ENCODE data around the gene KRCC1.
"Not testable (repeated sequence)": the region's sequence is repeated elsewhere in the genome, so short reads cannot be mapped to it uniquely, and the experiment has no call there.

KRCC1 gene

GRCh38 chr2:88036182-88036581, 19.4 kb downstream of the KRCC1 start:
- no peak for DNase-seq

DNA sequence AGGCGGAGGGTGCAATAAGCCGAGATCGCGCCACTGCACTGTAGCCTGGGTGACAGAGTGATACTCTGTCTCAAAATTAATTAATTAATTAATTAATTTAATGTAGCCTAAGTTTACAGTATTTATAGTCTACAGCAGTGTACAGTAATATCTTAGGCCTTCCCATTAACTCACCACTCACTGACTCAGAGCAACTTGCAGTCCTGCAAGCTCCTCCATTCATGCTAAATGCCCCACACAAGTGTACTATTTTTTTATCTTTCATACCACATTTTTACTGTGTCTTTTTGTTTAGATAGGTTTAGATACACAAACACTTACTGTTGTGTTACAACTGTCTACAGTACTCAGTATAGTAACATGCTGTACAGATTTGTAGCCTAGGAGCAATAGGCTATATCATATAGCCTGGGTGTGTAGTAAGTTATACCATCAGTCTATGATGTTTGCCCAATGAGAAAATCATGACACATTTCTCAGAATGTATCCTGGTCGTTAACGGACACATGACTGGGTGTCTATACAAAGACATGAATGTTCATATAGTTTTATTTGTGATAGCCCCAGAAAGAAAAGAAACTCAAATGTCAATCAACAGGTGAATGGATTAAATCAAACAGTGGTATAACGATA, 23.4 kb downstream of the KRCC1 start:
- DNase-seq, result no peak

- no peak for DNase-seq
These were observed 26.7 kb downstream of the KRCC1 start for GRCh38 chr2:88028931-88029330.

GRCh38 chr2:88027697-88028389, 27.7 kb downstream of the KRCC1 start:
- DNase-seq, result peak; percentile 56

- no peak for DNase-seq
These were observed 31.1 kb downstream of the KRCC1 start for GRCh38 chr2:88024509-88024908.

- peak; percentile 23 for DNase-seq
These were observed 33.0 kb downstream of the KRCC1 start for GRCh38 chr2:88022669-88022921.

GRCh38 chr2:88019985-88020384, 35.6 kb downstream of the KRCC1 start:
- no peak for DNase-seq

- DNase-seq, result no peak
These were observed 36.7 kb downstream of the KRCC1 start for GRCh38 chr2:88018909-88019308.

GRCh38 chr2:88018077-88018805, 37.3 kb downstream of the KRCC1 start:
- DNase-seq, result not testable (repeated sequence)

- not testable (repeated sequence) for DNase-seq
These were observed 37.9 kb downstream of the KRCC1 start for GRCh38 chr2:88017780-88018038.

- no peak for DNase-seq
These were observed 38.4 kb downstream of the KRCC1 start for GRCh38 chr2:88016960-88017779.

DNA sequence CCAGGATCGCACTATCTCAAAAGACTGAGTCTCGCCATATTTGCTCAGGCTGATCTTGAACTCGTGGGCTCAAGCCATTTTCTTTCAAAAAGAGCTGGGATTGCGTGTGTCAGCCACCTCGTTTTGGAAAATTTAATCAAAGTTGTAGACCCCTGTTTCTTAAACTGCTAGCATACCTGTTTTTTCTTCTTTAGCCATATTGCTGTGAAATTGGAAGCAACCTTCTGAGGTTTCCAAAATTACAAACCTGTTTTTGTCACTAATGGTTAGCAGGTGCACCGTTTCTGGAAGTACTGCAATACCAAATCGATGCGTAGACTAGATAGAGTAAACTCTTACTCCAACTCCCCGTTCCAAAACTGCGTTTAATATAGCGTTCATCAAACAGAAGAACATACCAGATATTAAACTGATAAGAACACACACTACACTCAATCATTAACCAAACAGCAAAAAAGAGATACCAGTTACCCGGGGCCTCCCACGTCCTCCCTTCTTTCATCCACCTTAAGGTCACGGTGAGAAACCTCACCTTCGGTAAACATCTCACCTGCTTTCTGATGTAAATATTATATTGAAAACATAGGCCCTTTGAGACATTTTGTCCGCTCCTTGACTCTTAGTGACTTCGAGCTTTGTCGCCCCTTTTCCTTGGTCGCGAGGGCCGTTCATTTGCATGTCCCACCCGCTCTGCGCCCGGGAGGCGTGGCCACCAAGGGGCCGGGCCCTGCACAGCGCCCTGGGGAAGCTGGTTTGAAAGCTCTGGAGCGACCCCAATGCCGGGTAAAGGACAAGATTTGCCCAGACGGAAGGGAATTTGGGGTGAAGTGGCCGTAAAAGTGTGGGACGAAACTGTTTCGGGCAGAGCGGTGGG, 39.3 kb downstream of the KRCC1 start, which contains the start of gene RNU2-63P:
RNU2-63P (minus strand) TSS at position 462 of the 874 bp plus-strand sequence.
- peak; percentile 95 for DNase-seq

- no peak for DNase-seq
These were observed 44.6 kb downstream of the KRCC1 start for GRCh38 chr2:88011011-88011410.

DNA sequence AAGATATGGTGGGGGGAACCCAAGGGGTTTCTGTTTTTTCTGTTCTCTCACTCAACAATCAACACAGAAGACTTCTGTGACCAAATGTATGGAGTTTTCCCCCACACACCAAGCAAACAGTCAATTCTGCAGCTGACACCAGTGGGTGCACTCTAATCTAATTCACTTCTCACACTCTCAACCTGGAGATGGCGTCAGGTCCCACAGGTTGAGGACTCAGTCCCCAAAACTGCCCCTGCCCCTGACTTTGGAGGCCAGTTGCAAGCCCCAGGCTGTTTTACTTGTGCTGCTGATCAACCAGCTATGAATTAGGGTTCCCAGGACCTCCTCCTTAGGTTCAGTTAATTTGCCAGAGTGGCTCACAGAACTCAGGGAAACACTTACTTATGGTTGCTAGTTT, 45.4 kb downstream of the KRCC1 start:
- DNase-seq, result no peak

DNA sequence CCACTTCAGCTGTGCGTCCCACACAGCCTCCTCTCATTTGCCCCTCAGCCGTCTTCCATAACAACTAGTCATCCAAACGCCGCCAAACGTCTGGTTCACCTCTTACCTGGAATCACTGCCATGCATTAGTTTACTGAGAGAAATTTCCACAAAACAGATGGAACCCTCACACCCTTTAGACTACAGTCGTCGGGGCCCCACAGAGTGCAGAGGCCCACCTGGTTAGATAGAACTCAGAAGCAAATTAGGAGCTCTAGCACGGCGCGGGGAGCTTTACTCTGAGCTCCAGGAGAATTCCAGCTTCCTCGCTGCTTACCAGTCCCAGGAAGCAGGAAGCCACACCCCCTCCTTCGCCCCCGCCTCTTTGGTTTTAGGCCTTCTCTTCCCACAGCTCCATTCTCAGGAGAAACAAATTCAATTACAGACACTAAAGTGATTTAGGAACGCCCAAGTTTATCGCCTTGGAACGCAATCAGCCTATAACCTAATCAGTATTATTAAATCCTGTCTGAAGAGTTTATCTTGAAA, 48.6 kb downstream of the KRCC1 start:
- no peak for DNase-seq

DNA sequence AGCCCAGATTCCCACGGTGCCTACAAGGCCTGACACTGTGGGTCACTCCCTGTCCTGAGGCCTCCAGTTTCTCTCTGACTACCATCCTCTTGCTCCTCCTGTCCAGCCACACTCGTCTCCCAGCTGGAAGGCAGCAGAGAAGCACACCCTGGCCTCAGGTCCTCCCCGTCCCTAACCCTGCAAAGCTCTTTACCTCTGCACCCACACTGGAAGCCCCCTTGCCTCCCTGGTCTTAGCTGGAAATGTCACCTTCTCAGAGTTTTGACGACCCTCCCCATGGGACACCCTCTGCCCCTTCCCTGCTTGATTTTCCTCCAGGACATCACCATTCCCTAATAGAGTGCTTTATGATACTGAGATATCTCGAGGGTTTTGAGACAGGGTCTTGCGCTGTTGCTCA, 49.8 kb downstream of the KRCC1 start:
- DNase-seq, result no peak

DNA sequence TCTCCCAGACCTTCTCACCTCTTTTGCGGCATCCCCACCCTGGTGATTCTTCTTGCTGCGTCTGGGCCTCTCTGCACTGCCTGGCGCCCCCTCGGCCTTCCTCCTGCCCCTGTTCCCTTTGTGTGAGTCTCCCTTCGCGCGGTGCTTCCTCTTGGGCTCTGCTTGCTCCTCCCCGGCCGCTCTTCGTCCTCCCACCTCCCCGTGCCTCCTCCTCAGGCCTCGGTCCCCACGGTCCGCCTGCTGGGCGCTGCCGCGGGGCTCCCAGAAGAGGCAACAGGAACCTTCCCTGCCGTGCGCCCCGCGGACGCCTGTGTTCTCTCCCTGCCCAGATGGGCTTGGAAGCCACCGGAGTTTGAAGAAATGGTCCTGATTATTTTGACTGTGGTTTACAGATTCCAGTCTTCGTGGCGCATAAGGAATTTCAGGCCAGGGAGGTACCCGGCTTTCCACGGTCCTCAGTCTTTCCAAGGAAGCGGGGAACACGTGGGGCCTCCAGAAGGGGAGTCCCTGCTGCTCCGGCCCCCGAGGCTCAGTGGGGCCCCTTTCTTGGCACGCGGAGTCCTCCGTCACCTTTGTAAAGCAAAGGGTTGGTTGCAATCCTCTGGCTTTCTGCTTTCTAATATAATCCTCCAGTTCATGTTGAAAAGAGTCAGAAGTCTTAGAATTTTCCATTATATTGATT, 52.4 kb downstream of the KRCC1 start:
- peak; percentile 25 for DNase-seq

DNA sequence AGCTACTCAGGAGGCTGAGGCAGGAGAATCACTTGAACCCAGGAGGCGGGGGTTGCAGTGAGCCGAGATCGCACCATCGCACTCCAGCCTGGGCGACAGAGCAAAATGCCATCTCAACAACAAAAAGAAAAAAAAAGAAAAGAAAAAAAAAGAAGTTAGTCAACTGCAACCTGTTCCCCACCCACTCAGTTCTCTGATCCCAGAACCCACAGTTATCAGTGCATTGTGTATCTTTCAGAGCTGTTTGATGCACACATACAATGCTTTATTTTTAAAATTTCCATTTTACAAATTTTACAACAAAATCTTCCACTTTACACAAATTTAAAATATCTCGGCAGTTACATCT, 53.2 kb downstream of the KRCC1 start:
- no peak for DNase-seq

DNA sequence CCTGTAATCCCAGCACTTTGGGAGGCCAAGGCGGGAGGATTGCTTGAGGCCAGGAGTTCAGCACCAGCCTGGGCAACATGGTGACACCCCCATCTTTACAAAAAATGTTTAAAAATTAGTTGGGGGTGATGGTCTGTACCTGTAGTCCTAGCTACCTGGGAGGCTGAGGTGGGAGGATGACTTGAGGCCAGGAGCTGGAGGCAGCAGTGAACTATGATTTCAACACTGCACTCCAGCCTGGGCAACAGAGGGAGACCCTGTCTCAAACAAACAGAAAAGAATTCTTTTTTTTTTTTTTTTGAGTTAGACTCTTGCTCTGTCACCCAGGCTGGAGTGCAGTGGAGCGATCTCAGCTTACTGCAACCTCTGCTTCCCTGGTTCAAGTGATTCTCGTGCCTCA, 55.1 kb downstream of the KRCC1 start:
- not testable (repeated sequence) for DNase-seq

- DNase-seq, result peak; percentile 63
These were observed 59.0 kb downstream of the KRCC1 start for GRCh38 chr2:87996570-87996969.

- DNase-seq, result no peak
These were observed 59.8 kb downstream of the KRCC1 start for GRCh38 chr2:87995756-87996155.

- DNase-seq, result not testable (repeated sequence)
These were observed 61.2 kb downstream of the KRCC1 start for GRCh38 chr2:87994304-87994850.

Data from hematopoietic multipotent progenitor cell treated with erythropoietin and hydrocortisone succinate and interleukin-3 and kit ligand, for 4 days (in vitro differentiated cells).